Stimulated activated CD4-positive, alpha-beta T cell treated with anti-CD3 and anti-CD28 coated beads, Interleukin-2, amount 100 ng/mL, for 48 hours (primary cell): ENCODE results near the gene NAA38.
"Not testable (repeated sequence)": the region's sequence is repeated elsewhere in the genome, so short reads cannot be mapped to it uniquely, and the experiment has no call there.

ENCODE experiments used
- DNase-seq, 2 donors: peaks; one replicate each; pipeline ENCODE4 v3.0.0-alpha.2; 2020

Gene NAA38

DNA sequence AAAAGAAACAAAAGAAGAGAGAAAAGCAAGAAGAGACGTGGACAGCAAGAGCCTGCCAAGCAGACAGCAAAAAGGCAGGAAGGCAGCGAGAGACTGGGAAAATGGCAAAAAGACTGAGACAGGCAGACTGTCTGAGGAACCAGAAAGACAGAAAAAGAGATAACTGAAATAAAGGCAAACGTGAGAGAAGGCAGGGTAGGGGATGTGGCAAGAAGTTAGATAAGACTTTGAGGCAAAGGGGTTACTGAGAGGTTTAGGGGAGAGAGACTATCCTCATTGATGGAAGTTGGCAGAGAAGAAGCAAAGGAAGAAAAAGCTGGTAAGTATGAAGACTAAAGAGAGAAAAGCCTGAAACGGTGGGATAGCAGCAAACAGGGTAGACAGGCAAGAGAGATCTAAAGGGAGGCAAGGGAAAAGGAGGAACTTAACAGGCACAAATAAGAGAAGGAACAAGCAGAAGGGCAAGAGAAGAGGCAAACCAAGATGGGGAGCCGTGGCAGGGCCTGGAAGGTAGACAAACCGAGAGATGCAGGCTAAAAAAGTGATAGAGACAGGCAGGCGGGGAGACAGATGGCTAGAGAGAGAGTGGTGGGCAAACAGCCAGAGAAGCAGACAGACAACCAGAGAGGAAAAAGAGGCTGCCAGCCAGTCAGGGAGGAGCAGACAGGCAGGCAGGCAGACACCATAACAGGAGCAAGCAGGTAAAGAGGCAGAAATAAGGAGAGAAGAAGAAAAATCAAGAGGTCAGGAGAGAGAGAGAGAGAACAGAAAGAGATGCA, 24.1 kb upstream of the NAA38 start:
- no peak for DNase-seq

DNA sequence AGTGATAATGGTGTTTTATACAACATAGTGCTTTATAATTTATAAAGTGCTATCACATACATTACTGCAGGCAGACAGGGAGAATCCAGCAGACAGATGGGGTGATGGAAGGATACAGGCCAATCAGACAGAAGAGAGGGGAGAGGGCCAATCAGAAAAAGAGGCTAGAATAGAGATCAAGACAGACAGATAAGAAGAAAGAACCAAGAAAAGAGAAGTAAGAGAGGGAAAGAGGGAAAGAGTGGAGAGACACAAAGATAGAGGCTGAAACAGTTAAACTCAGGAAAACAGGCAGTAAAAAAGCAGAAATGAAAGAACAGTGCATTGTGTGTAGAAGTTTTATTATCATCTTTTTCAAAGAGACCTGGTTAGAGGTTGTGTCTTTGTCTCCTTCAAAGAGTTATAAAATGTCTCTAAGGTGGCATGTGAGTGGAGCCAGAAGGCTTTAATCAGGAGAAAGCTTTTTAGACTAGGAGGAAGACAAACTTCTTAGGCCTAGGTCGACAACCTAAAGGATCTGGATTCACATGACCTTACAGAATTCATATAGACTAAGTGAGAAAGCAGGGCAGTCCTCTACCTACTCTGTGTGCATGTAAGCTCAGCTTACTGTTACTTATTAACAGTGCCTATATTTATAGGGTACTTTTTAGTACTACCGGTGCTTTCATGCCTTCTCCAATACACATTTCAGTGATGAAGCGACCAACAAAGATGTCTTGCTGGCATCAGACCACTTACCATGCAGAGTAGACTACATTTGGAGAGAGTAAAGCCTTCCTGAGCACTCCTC, 22.9 kb upstream of the NAA38 start:
- DNase-seq: no peak

DNA sequence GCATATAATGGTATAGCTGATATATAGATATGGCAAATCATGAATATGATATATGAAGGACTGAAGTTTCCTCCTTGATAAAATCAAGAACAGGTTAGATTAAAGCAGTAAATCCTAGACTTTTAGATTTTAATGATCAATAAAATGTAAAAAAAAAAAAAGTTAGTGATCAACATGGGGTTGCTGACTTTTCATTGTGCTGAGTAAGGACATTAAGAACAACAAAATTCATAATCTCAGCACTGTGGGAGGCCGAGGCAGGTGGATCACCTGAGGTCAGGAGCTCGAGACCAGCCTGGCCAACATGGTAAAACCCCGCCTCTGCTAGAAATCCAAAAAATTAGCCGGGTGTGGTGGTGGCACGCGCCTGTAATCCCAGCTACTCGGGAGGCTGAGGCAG, 20.9 kb upstream of the NAA38 start:
- DNase-seq: no peak

DNA sequence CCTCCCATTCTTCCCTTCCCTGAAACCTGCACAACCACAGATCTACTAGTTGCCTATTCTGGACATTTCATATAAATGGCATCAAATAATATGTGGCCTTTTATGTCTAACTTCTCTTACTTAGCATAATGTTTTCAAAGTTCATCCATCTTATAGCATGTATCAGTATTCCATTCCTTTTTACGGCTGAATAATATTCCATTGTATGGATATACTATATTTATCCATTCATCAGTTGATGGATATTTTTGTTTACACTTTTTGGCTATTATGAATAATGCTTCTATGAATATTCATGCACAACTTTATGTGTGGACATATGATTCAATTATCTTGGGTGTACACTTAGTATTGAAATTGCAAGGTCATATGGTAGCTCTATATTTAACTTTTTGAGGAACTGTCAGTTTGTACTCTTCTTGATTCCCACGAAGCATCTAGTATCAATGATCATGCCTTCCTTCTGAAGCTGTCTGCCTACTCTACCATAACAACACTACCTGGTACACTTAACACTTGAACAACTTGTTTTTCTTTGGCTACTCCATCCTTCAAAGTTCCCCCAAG, 18.5 kb upstream of the NAA38 start:
- DNase-seq: no peak

GRCh38 chr17:7873051-7873450, 15.7 kb upstream of the NAA38 start:
- no peak for DNase-seq

- no peak for DNase-seq
Measured at GRCh38 chr17:7867881-7868329, 10.5 kb upstream of the NAA38 start.

- DNase-seq: no peak
Measured at GRCh38 chr17:7864995-7865650, 7.8 kb upstream of the NAA38 start.

DNA sequence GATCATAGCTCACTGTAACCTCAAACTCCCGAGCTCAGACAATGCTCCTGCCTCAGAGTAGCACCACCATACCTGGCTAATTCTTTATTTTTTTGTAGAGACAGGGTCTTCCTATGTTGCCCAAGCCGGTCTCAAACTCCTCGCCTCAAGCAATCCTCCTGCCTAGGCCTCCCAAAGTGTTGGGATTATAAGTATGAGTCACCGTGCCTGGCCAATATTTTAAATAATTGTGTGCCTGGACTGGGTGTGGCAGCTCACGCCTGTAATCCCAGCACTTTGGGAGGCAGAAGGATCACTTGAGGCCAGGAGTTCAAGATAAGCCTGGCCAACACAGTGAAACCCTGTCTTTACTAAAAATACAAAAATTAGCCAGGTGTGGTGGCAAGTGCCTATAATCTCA, 7.0 kb upstream of the NAA38 start:
- not testable (repeated sequence) for DNase-seq

GRCh38 chr17:7862692-7863437, 5.5 kb upstream of the NAA38 start:
- no peak for DNase-seq

GRCh38 chr17:7859028-7859427, 1.7 kb upstream of the NAA38 start:
- no peak for DNase-seq

GRCh38 chr17:7858522-7858810, 1.1 kb upstream of the NAA38 start:
- no peak for DNase-seq

DNA sequence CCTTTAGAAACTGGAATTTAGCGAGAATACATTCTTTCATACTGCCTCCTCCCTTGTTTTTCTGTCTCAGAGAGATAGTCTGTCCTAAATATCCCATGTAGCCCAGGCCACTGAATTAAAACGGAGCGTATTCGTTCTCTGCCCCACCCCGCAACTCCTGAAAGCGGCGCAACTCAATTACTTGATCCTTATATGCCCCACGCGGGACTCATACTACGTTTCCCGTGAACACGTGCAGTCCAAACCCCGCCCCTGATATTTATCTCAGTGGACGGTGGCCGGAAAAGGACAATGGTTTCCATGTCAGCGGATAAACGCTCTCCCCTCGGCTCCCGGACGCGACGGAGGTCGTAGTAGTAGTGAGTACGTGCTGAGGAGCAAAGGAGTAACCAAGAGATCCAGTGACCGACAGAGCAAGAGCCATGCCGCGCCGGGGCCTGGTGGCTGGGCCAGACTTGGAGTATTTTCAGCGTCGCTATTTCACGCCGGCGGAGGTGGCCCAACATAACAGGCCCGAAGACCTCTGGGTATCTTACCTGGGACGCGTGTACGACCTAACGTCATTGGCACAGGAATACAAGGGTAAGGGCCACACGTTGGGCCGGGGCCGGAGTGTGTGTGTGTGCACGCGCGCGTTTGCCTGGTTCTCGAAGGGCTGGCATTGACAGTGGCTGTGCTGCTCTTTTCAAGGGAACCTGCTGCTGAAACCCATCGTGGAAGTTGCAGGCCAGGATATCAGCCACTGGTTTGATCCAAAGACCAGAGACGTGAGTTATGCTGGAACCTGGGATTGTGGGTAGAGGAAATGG, 558 bp upstream of the NAA38 start, which contains the start of gene CYB5D1:
CYB5D1 (plus strand) TSS at position 291 of the 809 bp plus-strand sequence; CDS start at position 423, 132 bp downstream.
- DNase-seq: peak; percentile 79 to 86

DNA sequence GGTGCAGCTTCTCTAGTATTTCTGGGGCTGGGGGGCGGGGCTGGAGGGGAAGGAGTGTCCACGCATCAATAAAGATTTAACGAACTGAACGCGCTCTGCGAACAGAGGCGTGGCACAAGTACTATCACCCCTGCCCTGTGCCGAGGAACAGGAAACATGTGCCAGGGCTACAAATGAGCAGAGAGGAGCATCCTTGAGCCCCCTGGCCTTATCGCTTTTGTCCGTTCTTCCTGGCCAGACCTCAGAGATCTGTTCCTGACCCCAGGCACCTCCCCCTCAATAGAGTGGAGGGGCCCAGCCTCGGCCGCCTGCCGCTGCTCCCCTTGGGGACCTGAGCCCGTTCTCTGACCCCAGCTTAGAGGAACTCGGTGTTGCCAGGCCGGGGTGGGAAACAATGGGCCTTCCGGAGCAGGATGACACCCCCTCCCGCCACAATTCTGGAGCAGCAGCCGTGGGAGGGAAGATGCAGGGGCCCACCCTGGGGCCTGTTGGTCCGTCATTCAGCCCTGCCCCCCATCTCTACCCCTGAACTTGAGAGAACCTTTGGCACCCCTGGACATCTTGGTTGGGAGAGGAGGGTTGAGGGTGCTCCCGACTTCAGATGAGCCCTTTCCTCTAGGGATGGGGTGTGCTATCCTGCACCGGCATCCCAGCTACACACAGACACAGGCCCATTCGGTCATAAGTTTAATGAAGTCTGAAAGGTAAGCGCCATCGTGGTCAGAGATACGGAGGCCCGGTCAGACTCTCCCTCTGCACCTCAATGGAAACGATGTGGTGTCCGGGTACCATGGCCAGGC, 1.1 kb downstream of the NAA38 start:
- no peak for DNase-seq

- no peak for DNase-seq
Measured at GRCh38 chr17:7855660-7856010, 1.7 kb downstream of the NAA38 start.

DNA sequence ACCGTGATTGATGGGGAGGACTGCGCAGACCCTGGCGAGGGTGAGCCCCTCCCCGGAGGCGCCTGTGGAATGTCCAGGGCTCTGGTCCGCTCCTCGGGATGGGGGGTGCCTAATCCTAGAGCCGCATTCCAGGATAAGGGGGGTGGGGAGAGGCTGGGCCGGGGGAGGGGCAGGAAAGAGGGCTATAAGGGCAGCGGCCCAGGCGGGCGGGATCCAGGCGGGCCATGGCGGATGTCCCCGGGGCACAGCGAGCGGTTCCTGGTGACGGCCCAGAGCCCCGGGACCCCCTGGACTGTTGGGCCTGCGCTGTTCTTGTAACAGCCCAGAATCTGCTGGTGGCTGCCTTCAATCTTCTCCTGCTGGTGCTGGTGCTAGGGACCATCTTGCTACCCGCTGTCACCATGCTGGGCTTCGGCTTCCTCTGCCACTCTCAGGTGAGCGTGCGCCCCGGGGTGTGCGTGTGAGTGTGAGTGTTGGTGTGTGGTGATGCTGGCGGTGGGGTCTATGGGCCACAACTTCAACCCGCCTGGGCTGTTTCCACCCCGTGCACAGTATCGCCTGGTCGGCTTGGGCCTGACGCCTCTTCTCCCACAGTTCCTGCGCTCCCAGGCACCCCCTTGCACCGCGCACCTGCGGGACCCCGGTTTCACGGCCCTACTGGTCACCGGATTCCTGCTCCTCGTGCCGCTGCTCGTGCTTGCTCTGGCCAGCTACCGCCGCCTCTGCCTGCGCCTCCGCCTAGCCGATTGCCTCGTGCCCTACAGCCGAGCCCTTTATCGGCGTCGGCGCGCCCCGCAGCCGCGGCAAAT, 2.3 kb downstream of the NAA38 start, which contains the start of gene TMEM88:
TMEM88 (plus strand) TSS at position 216 of the 809 bp plus-strand sequence; CDS start at position 225, 9 bp downstream.
- no peak for DNase-seq

- DNase-seq: no peak
Measured at GRCh38 chr17:7854078-7854777, 3.1 kb downstream of the NAA38 start.

DNA sequence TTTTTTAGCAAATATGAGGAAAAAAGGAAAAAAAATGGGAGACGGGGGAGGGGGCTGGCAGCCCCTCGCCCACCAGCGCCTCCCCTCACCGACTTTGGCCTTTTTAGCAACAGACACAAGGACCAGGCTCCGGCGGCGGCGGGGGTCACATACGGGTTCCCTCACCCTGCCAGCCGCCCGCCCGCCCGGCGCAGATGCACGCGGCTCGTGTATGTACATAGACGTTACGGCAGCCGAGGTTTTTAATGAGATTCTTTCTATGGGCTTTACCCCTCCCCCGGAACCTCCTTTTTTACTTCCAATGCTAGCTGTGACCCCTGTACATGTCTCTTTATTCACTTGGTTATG, 3.7 kb downstream of the NAA38 start:
- DNase-seq: no peak

- no peak for DNase-seq
Measured at GRCh38 chr17:7852919-7853690, 4.3 kb downstream of the NAA38 start.

DNA sequence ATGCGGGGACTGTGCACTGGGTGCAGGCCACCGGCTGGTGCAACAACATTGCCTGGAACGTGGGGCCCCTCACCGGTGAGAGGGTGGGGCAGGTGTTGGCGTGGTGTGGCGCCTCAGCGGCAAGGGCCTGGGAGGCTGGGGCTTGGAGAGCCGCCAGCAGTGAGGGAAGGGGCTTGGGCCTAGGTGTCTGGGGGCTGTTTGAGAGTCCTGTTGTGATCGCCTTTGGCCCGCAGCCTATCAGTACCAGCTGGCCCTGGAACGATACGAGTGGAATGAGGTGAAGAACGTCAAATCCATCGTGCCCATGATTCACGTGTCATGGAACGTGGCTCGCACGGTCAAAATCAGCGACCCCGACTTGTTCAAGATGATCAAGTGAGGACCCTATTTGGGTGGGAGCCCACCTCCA, 5.1 kb downstream of the NAA38 start:
- no peak for DNase-seq
